Motor neuron (in vitro differentiated cells): ENCODE data around the gene NUDT14. TPM values are rescaled to one million over a fixed set of nuclear protein-coding genes. Genes with fewer than 3 reads are reported as not detected.

ENCODE experiments used
- ATAC-seq, 8 experiments: fragments of 200-7000 bp; cut with Tn5 transposase; replicated peaks in 6 of 8; 2 replicates each; pipeline ENCODE4 v1.8.0; 2021; ENCODE audit warnings: mild to moderate bottlenecking in 8 of 8, moderate library complexity in 8 of 8
- H3K27ac ChIP-seq, 2 donors: fragments of 250-450 bp; sonication (Bioruptor Pico); 2 replicates each; pipeline ENCODE4 v1.9.0; 2021; ENCODE audit warnings: antibody characterized with exemption in 2 of 2, mild to moderate bottlenecking in 2 of 2, moderate library complexity in 1 of 2
- H3K4me1 ChIP-seq, 2 donors: fragments of 250-450 bp; sonication (Bioruptor Pico); replicated peaks in 1 of 2; 2 replicates each; pipeline ENCODE4 v1.6.1; 2021; ENCODE audit warnings: antibody characterized with exemption in 2 of 2, mild to moderate bottlenecking in 2 of 2, moderate library complexity in 1 of 2
- H3K4me3 ChIP-seq, 5 donors: fragments of 250-450 bp; sonication (Bioruptor Pico); 2 replicates each; pipeline ENCODE4 v1.9.0; 2021; ENCODE audit warnings: antibody characterized with exemption in 5 of 5, mild to moderate bottlenecking in 5 of 5, moderate library complexity in 4 of 5
- WGBS, 10 experiments: fragments of 450-650 bp; shearing (Covaris generic); methylation state at CpG; one replicate each; pipeline ENCODE4 v1.0.0; 2022; 5-methylcytosine and 5-hydroxymethylcytosine counted together
- in situ Hi-C, 9 experiments: fragments of 400-800 bp; cut with MboI; loops; one replicate each; pipeline ENCODE4 v1.15.0; 2021; ENCODE audit warnings: low sequenced_read_pairs in 9 of 9, low pct_unique_long_range_greater_than_20kb in 2 of 9; ENCODE audit not compliant: unreplicated experiment in 9 of 9
- total RNA-seq, 8 experiments: library from RNA; unstranded; fragments of 300-600 nt; gene quantifications; 2 replicates each; pipeline versions ENCODE4 v1.2.3 to v1.2.4, GENCODE V29; 2022

NUDT14 gene
- total RNA-seq, 8 experiments from 2014 or later, result 11.0 to 26.1 (median 20.8) TPM

GRCh38 chr14:105141026-105141425 lies 40.1 kb downstream of the NUDT14 start:
- in situ Hi-C loops, result no loop called here
- 62 to 94% (median 87%) methylated on average over 1 to 6 of the region's 6 CpGs; no CpG with 5 or more reads in 1 of the 10 experiments for WGBS, 10 experiments

GRCh38 chr14:105140581-105140980 lies 40.5 kb downstream of the NUDT14 start:
- in situ Hi-C loops, result no loop called here
- ATAC-seq, result no peak

More at GRCh38 chr14:105141026-105141425, 40.1 kb downstream of the NUDT14 start:
- no peaks in the 10 kb centered on the region for H3K4me1 ChIP-seq
- ATAC-seq, result no peak
- no peak overlapping the region for H3K4me3 ChIP-seq
- no peak overlapping the region for H3K27ac ChIP-seq

GRCh38 chr14:105139831-105140239 lies 41.3 kb downstream of the NUDT14 start:
- in situ Hi-C loops, result no loop called here
- no peak for ATAC-seq
- Histone ChIP-seq H3K4me1 (no peaks in the 10 kb centered on the region), H3K4me3 (no peak overlapping the region), H3K27ac (no peak overlapping the region)
- 67 to 100% (median 80%) methylated on average over 1 to 5 of the region's 5 CpGs; no CpG with 5 or more reads in 3 of the 10 experiments for WGBS, 10 experiments

More at GRCh38 chr14:105140581-105140980, 40.5 kb downstream of the NUDT14 start:
- no peaks in the 10 kb centered on the region for H3K4me1 ChIP-seq
- H3K4me3 ChIP-seq, result no peak overlapping the region
- WGBS, 10 experiments, result 33 to 100% (median 84%) methylated on average over 1 to 4 of the region's 7 CpGs; no CpG with 5 or more reads in 1 of the 10 experiments
- no peak overlapping the region for H3K27ac ChIP-seq

- Histone ChIP-seq H3K27ac (no peak overlapping the region), H3K4me1 (no peaks in the 10 kb centered on the region), H3K4me3 (no peak overlapping the region)
- 0 to 100% (median 60%) methylated on average over 1 to 2 of the region's 10 CpGs; no CpG with 5 or more reads in 6 of the 10 experiments for WGBS, 10 experiments
- in situ Hi-C loops, result no loop called here
- no peak for ATAC-seq
Observed at GRCh38 chr14:105139212-105139825, 41.8 kb downstream of the NUDT14 start.

- Histone ChIP-seq H3K4me1 (no peaks in the 10 kb centered on the region), H3K4me3 (no peak overlapping the region), H3K27ac (no peak overlapping the region)
- WGBS, 10 experiments, result 91 to 100% methylated on average over 1 to 4 of the region's 15 CpGs; no CpG with 5 or more reads in 8 of the 10 experiments
- peak in 1 of 8 experiments; percentile 12 for ATAC-seq
- in situ Hi-C loops, result no loop called here
Observed at GRCh38 chr14:105138551-105139111, 42.5 kb downstream of the NUDT14 start.

GRCh38 chr14:105138021-105138541 lies 43.0 kb downstream of the NUDT14 start:
- Histone ChIP-seq H3K27ac (no peak overlapping the region), H3K4me1 (no peaks in the 10 kb centered on the region), H3K4me3 (no peak overlapping the region)
- peak in 2 of 8 experiments; percentile 16 to 25 for ATAC-seq
- in situ Hi-C loops, result no loop called here
- WGBS, 10 experiments, result 90 to 100% methylated on average over 2 of the region's 19 CpGs; no CpG with 5 or more reads in 8 of the 10 experiments

GRCh38 chr14:105137481-105138020 lies 43.6 kb downstream of the NUDT14 start:
- in situ Hi-C loops, result no loop called here
- peak in 1 of 8 experiments; percentile 5 for ATAC-seq
- Histone ChIP-seq H3K4me1 (no peaks in the 10 kb centered on the region), H3K27ac (no peak overlapping the region), H3K4me3 (no peak overlapping the region)
- WGBS, 10 experiments, result 0 to 89% (median 74%) methylated on average over 1 to 5 of the region's 14 CpGs; no CpG with 5 or more reads in 6 of the 10 experiments

- ATAC-seq, result no peak
- Histone ChIP-seq H3K4me3 (no peak overlapping the region), H3K4me1 (no peaks in the 10 kb centered on the region), H3K27ac (no peak overlapping the region)
- in situ Hi-C loops, result no loop called here
- 70 to 100% (median 94%) methylated on average over 1 to 18 of the region's 50 CpGs; no CpG with 5 or more reads in 2 of the 10 experiments for WGBS, 10 experiments
Observed at GRCh38 chr14:105136401-105137322, 44.5 kb downstream of the NUDT14 start.

- H3K4me3 ChIP-seq, result no peak overlapping the region
- in situ Hi-C loops, result no loop called here
- H3K27ac ChIP-seq, result no peak overlapping the region
- 71 to 100% (median 85%) methylated on average over 2 to 13 of the region's 14 CpGs for WGBS, 10 experiments
- no peak for ATAC-seq
- H3K4me1 ChIP-seq, result no peaks in the 10 kb centered on the region
Observed at GRCh38 chr14:105135700-105136395, 45.3 kb downstream of the NUDT14 start.

- H3K4me3 ChIP-seq, result no peak overlapping the region
- ATAC-seq, result peak in 3 of 8 experiments; percentile 33 to 95 (median 57)
- no peaks in the 10 kb centered on the region for H3K4me1 ChIP-seq
- in situ Hi-C loops, result no loop called here
- H3K27ac ChIP-seq, result no peak overlapping the region
- 18 to 93% (median 65%) methylated on average over 1 to 4 of the region's 4 CpGs for WGBS, 10 experiments
Observed at GRCh38 chr14:105132921-105133654, 48.0 kb downstream of the NUDT14 start.

- Histone ChIP-seq H3K4me1 (no peaks in the 10 kb centered on the region), H3K27ac (no peak overlapping the region), H3K4me3 (no peak overlapping the region)
- in situ Hi-C loops, result no loop called here
- no peak for ATAC-seq
- WGBS, 10 experiments, result 18 to 89% (median 61%) methylated on average over 1 to 2 of the region's 2 CpGs; no CpG with 5 or more reads in 1 of the 10 experiments
Observed at GRCh38 chr14:105131241-105131640, 49.9 kb downstream of the NUDT14 start.

GRCh38 chr14:105128059-105128458 lies 53.1 kb downstream of the NUDT14 start:
- in situ Hi-C loops, result no loop called here
- no peaks in the 10 kb centered on the region for H3K4me1 ChIP-seq
- no peak overlapping the region for H3K27ac ChIP-seq
- no peak for ATAC-seq
- 0 to 57% (median 41%) methylated on average over 1 to 5 of the region's 5 CpGs; no CpG with 5 or more reads in 2 of the 10 experiments for WGBS, 10 experiments
- no peak overlapping the region for H3K4me3 ChIP-seq
